ENCODE data around the gene CEACAM16. TPM values are rescaled to one million over a fixed set of nuclear protein-coding genes. Genes with fewer than 3 reads are reported as not detected.

CEACAM16 gene
- total RNA-seq, 1 donor from 2014 or later: not detected

- TF ChIP-seq CTCF (conservative IDR thresholded peaks at IDR 0.05): peak; percentile 98
- H3K27me3 Mint-ChIP-seq: no peaks in the 10 kb centered on the region
- H3K4me3 Mint-ChIP-seq: no peak overlapping the region
- H3K9me3 Mint-ChIP-seq: no peaks in the 10 kb centered on the region
- H3K27ac Mint-ChIP-seq: peak overlapping the region; percentile 84
- H3K4me1 Mint-ChIP-seq (ENCODE audit: unreplicated experiment): peaks cover 12% of the 10 kb centered on the region
- no peaks in the 10 kb centered on the region for H3K36me3 Mint-ChIP-seq
- peak; percentile 84 for DNase-seq (ENCODE audit: extremely low spot score, unreplicated experiment)
Measured at GRCh38 chr19:44723952-44724319, 25.0 kb downstream of the CEACAM16 start.

GRCh38 chr19:44725251-44725650, 26.3 kb downstream of the CEACAM16 start:
- H3K9me3 Mint-ChIP-seq: no peaks in the 10 kb centered on the region
- H3K4me3 Mint-ChIP-seq: no peak overlapping the region
- no peak overlapping the region for H3K27ac Mint-ChIP-seq
- no peak for DNase-seq (ENCODE audit: extremely low spot score, unreplicated experiment)
- no peaks in the 10 kb centered on the region for H3K36me3 Mint-ChIP-seq
- H3K27me3 Mint-ChIP-seq: no peaks in the 10 kb centered on the region
- peaks cover 8% of the 10 kb centered on the region for H3K4me1 Mint-ChIP-seq (ENCODE audit: unreplicated experiment)
- TF ChIP-seq CTCF (conservative IDR thresholded peaks at IDR 0.05): no peak

- Mint-ChIP-seq H3K4me1 (ENCODE audit: unreplicated experiment) (peaks cover 8% of the 10 kb centered on the region), H3K9me3 (no peaks in the 10 kb centered on the region), H3K36me3 (no peaks in the 10 kb centered on the region), H3K27ac (no peak overlapping the region), H3K27me3 (no peaks in the 10 kb centered on the region), H3K4me3 (no peak overlapping the region)
- no peak for TF ChIP-seq CTCF (conservative IDR thresholded peaks at IDR 0.05)
- no peak for DNase-seq (ENCODE audit: extremely low spot score, unreplicated experiment)
Measured at GRCh38 chr19:44725684-44726083, 26.7 kb downstream of the CEACAM16 start.

- Mint-ChIP-seq H3K4me1 (ENCODE audit: unreplicated experiment) (peaks cover 8% of the 10 kb centered on the region), H3K9me3 (no peaks in the 10 kb centered on the region), H3K27ac (no peak overlapping the region), H3K36me3 (no peaks in the 10 kb centered on the region), H3K4me3 (no peak overlapping the region), H3K27me3 (no peaks in the 10 kb centered on the region)
- no peak for DNase-seq (ENCODE audit: extremely low spot score, unreplicated experiment)
- no peak for TF ChIP-seq CTCF (conservative IDR thresholded peaks at IDR 0.05)
Measured at GRCh38 chr19:44726465-44726864, 27.5 kb downstream of the CEACAM16 start.

GRCh38 chr19:44728178-44728577, 29.2 kb downstream of the CEACAM16 start:
- Mint-ChIP-seq H3K27me3 (no peaks in the 10 kb centered on the region), H3K27ac (no peak overlapping the region), H3K36me3 (no peaks in the 10 kb centered on the region), H3K9me3 (no peaks in the 10 kb centered on the region), H3K4me3 (no peak overlapping the region), H3K4me1 (ENCODE audit: unreplicated experiment) (peaks cover 8% of the 10 kb centered on the region)
- TF ChIP-seq CTCF (conservative IDR thresholded peaks at IDR 0.05): no peak
- DNase-seq (ENCODE audit: extremely low spot score, unreplicated experiment): no peak

GRCh38 chr19:44729516-44730033, 30.6 kb downstream of the CEACAM16 start:
- Mint-ChIP-seq H3K36me3 (no peaks in the 10 kb centered on the region), H3K4me1 (ENCODE audit: unreplicated experiment) (peaks cover under 1% of the 10 kb centered on the region), H3K9me3 (no peaks in the 10 kb centered on the region), H3K27ac (no peak overlapping the region), H3K4me3 (no peak overlapping the region), H3K27me3 (no peaks in the 10 kb centered on the region)
- DNase-seq (ENCODE audit: extremely low spot score, unreplicated experiment): no peak
- TF ChIP-seq CTCF (conservative IDR thresholded peaks at IDR 0.05): no peak

Measured in type B pancreatic cell (in vitro differentiated cells).